Ovary (tissue), 9 donors: ENCODE data around the gene EN2. TPM values are rescaled to one million over a fixed set of nuclear protein-coding genes. Genes with fewer than 3 reads are reported as not detected.

Experiments used
- DNase-seq, 5 donors: peaks; one replicate each; pipeline ENCODE4 v3.0.0-alpha.2; 2019 to 2020
- H3K27ac ChIP-seq, 2 donors: fragments of 200-600 bp; one replicate each; pipeline versions ENCODE4 v1.5.1 to v1.8.0; 2019 to 2022
- H3K27me3 ChIP-seq: fragments of 200-600 bp; one replicate; pipeline ENCODE4 v1.8.0; 2022
- H3K36me3 ChIP-seq: fragments of 200-600 bp; sonication (generic); one replicate; pipeline ENCODE4 v1.5.1; 2019
- H3K4me1 ChIP-seq: one replicate; pipeline ENCODE4 v1.8.1; 2013; ENCODE audit warnings: mild to moderate bottlenecking, moderate library complexity; ENCODE audit not compliant: insufficient read depth
- H3K4me3 ChIP-seq: fragments of 200-600 bp; sonication (generic); one replicate; pipeline ENCODE4 v1.5.1; 2017
- H3K9me3 ChIP-seq, 2 donors: fragments of 200-600 bp in 1 of 2; sonication (generic) in 1 of 2; one replicate each; pipeline versions ENCODE4 v1.5.1 to v1.8.1; 2013 to 2019; ENCODE audit warnings: mild to moderate bottlenecking in 1 of 2, moderate library complexity in 1 of 2
- EP300 ChIP-seq: sonication (generic); formaldehyde crosslinking; IDR thresholded peaks from one replicate; pipeline ENCODE4 v1.6.1; 2017; ENCODE audit warnings: antibody characterized with exemption
- POLR2A ChIP-seq: fragments of 450-650 bp; IDR thresholded peaks from one replicate; pipeline ENCODE4 v1.6.1; 2017; ENCODE audit warnings: antibody characterized with exemption, mild to moderate bottlenecking, moderate library complexity
- WGBS, 3 donors: extraction: QIAGEN DNeasy Blood & Tissue Kit in 1 of 3; methylation state at CpG; one replicate each; pipeline versions ENCODE4 v1.1.5 to v1.1.7; 2013 to 2017; 5-methylcytosine and 5-hydroxymethylcytosine counted together
- intact Hi-C, 4 donors: fragments of 100-400 bp; cut with DNase I; formaldehyde crosslinking; loops; one replicate each; pipeline versions ENCODE4 v1.11.0 to v1.15.1; 2022 to 2023
- polyA plus RNA-seq, 2 donors: library from polyadenylated mRNA; stranded (reverse); fragments of 200-250 nt in 1 of 2; fragments of 350-450 nt in 1 of 2; fragmentation: Illumina TruSeq in 1 of 2; extraction: RNeasy Lipid Tissue Mini Kit (QIAGEN cat#74804) in 1 of 2; gene quantifications; one replicate each; pipeline ENCODE4 v1.2.3, GENCODE V29; 2013 to 2014
- total RNA-seq, 7 donors: library from RNA; depleted of rRNA in 2 of 7; stranded (reverse); fragments of >200 nt in 2 of 7; fragmentation: NEBNext Ultra II Directional in 3 of 7; extraction: Animal tissue kit (Norgen Biotek cat#: 25700) in 3 of 7; gene quantifications; one replicate each; pipeline versions ENCODE4 v1.1.0 to v1.2.4, GENCODE V29; 2016 to 2023
- TF ChIP-seq, protein P1 (sequence below), 3 donors: fragments of 450-650 bp in 2 of 3; fragments of 200-600 bp in 1 of 3; IDR thresholded peaks; one replicate each; pipeline versions ENCODE4 v1.5.1 to v1.8.0; 2016 to 2022; ENCODE audit warnings: antibody characterized with exemption in 3 of 3, mild to moderate bottlenecking in 1 of 3
- donor health status: DM: no; HTN: no; CAD: no; lungs with moderate emphysema.
- donor health status: DM: no; HTN: no; CAD: no.
- donor health status: Bipolar disorder and iron deficiency.
- donor health status: DM: yes; HTN: yes; CAD: no.
- donor health status: DM: no; HTN: no; CAD: no.
- donor health status: DM: yes; HTN: yes; CAD: no.

EN2 gene
- total and polyA plus RNA-seq, 9 donors, result 0.15 to 1.8 (median 0.77) TPM; not detected in 1

DNA sequence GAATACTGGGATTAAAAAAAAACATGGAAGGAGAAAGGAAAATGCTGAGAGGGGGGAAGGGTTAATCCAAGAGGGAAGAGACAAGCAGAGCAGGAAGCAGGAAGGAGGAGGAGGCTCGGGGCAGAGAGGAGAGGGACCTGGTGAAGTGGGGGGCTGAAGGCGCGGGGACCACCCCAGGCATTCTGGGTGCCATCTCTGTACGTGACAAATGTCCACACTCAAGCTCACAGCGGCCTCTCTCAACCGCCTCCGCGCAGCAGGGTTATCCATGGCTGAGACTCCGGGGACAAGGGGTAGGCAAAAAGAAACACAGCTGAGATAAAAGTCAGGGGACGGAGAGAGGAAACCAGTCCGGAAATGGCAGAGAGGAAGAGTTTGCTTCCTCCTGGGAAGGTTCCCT, 33.9 kb downstream of the EN2 start:
- H3K4me3 ChIP-seq, result no peak overlapping the region
- DNase-seq, result no peak
- H3K36me3 ChIP-seq, result no peaks in the 10 kb centered on the region
- TF ChIP-seq, protein P1, sequence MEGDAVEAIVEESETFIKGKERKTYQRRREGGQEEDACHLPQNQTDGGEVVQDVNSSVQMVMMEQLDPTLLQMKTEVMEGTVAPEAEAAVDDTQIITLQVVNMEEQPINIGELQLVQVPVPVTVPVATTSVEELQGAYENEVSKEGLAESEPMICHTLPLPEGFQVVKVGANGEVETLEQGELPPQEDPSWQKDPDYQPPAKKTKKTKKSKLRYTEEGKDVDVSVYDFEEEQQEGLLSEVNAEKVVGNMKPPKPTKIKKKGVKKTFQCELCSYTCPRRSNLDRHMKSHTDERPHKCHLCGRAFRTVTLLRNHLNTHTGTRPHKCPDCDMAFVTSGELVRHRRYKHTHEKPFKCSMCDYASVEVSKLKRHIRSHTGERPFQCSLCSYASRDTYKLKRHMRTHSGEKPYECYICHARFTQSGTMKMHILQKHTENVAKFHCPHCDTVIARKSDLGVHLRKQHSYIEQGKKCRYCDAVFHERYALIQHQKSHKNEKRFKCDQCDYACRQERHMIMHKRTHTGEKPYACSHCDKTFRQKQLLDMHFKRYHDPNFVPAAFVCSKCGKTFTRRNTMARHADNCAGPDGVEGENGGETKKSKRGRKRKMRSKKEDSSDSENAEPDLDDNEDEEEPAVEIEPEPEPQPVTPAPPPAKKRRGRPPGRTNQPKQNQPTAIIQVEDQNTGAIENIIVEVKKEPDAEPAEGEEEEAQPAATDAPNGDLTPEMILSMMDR (IDR thresholded peaks at IDR 0.05), result no peak
- TF ChIP-seq EP300 (no peak), POLR2A (no peak)
- no peak overlapping the region for H3K27ac ChIP-seq
- H3K9me3 ChIP-seq, result no peaks in the 10 kb centered on the region
- intact Hi-C loops, result no loop called here
- peaks cover 4% of the 10 kb centered on the region for H3K4me1 ChIP-seq
- WGBS, 3 donors, result 62 to 76% (median 75%) methylated on average over 11 of the region's 11 CpGs
- no peaks in the 10 kb centered on the region for H3K27me3 ChIP-seq

DNA sequence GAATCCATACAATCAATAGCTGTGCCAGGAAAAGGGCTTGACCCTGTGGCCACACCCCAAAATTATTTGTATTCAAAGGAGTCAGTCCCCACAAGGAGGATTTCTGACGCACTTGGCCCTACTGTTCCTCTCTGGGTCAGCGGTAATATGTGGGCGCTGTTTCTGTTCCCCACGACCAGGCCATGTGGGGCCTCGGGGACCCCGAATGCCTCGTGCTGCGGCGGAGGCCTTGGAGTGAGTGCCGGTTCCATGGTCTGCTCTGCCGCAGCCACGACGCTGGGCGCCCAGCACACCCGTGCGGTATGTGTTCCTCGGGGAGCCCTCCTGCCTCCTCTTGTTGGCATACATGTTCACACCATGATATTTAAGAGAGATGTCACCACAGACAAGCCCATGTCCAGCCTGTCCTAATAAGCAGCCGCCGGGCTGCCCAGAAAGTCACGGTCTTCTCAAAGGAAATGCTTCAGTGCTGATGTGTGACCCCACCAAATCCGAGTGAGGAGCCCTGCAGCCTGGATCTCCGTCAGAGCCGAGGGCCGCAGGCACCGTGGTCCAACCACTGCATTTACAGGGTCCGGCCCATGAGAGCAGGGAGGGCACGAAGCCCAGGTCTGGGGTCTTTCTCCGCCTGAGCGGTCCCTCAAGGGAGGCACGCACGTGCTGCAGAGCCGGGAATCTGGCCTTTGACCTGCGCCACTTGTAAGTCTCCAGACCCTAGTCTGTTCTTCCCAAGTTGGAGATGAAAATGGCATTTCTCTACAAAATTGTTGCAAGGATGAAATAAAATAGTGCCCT, 36.0 kb downstream of the EN2 start:
- H3K4me3 ChIP-seq, result no peak overlapping the region
- TF ChIP-seq EP300 (no peak), POLR2A (no peak)
- TF ChIP-seq, protein P1 (IDR thresholded peaks at IDR 0.05), result no peak
- intact Hi-C loops, result no loop called here
- H3K27me3 ChIP-seq, result no peaks in the 10 kb centered on the region
- DNase-seq, result no peak
- H3K36me3 ChIP-seq, result no peaks in the 10 kb centered on the region
- WGBS, 3 donors, result 81 to 85% (median 84%) methylated on average over 33 of the region's 33 CpGs
- no peak overlapping the region for H3K27ac ChIP-seq
- peaks cover 4% of the 10 kb centered on the region for H3K4me1 ChIP-seq
- no peaks in the 10 kb centered on the region for H3K9me3 ChIP-seq

DNA sequence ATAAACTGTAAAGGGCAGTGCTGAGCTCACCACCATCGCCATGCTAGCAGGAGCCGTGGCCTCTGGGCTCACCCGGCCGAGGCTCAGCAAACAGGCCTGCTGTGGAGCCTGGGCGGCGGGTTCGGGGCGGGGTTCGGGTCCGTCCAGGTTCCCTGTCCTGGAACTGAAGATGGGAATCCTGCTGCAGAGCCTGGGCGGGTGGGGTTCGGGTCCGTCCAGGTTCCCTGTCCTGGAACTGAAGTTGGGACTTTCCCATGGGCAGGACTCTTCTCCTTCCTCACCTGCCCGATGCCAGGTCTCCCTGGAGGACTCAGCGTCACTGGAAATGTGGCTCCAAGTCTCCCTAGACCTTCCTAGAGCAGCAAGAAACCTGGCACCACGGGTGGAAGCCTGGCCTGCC, 36.6 kb downstream of the EN2 start:
- no peak overlapping the region for H3K4me3 ChIP-seq
- no peaks in the 10 kb centered on the region for H3K36me3 ChIP-seq
- peaks cover 4% of the 10 kb centered on the region for H3K4me1 ChIP-seq
- H3K27ac ChIP-seq, result no peak overlapping the region
- intact Hi-C loops, result no loop called here
- H3K9me3 ChIP-seq, result no peaks in the 10 kb centered on the region
- WGBS, 3 donors, result 87 to 92% (median 87%) methylated on average over 16 of the region's 16 CpGs
- no peaks in the 10 kb centered on the region for H3K27me3 ChIP-seq
- no peak for DNase-seq
- TF ChIP-seq POLR2A (no peak), EP300 (no peak)
- TF ChIP-seq, protein P1 (IDR thresholded peaks at IDR 0.05), result no peak

DNA sequence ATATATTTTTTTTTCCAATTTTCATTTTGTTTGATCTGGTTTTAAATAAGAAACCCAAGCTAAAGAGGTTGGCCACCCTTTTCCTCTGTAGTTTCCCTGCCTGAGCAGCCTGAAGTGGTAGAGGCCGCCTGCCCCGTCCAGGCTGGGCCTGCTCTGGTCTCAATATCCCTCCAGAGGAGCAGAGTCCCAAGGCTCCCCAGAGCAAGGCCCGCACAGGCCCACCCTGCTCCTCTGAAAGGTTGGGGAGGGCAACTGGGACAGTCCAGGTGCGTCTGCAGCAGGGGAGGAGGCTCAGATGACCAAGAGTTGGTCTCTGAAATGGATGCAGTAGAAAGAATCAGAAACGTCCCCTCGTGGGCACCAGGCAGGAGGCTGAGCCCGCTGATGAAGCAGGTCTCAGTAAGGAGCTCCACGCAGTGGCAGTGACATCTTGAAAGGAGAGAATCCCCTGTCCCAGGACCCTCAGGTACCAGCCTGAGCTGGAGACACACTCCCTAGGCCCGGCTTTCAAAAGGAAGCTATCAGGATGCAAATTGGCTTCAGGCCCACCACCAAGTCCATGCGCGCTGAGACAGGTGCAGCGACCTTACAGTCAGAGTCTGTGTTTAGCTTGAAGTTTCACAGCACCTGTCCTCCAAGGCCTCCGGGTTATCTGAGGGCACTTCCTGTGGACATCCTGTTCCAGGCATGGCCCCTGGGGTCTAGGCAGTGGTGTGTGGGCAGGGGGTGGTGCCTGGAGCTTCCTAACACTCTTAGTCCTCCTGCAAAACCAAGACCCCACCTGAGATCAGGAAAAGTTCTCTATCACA, 37.7 kb downstream of the EN2 start:
- WGBS, 3 donors, result 81 to 85% (median 81%) methylated on average over 13 of the region's 13 CpGs
- Histone ChIP-seq H3K4me3 (no peak overlapping the region), H3K27me3 (no peaks in the 10 kb centered on the region), H3K36me3 (no peaks in the 10 kb centered on the region), H3K9me3 (no peaks in the 10 kb centered on the region), H3K4me1 (peaks cover 2% of the 10 kb centered on the region), H3K27ac (no peak overlapping the region)
- DNase-seq, result no peak
- TF ChIP-seq, protein P1 (IDR thresholded peaks at IDR 0.05), result no peak
- TF ChIP-seq POLR2A, result no peak
- TF ChIP-seq EP300, result no peak
- intact Hi-C loops, result no loop called here
